Activated CD4-positive, alpha-beta T cell treated with anti-CD3 and anti-CD28 coated beads, Interleukin-10, Interleukin-2, amounts not matched to agents 100 ng/mL and 50 ng/mL, durations not matched to agents 16 hours and 8 hours (primary cell): ENCODE results near the gene LGR6.
"Not testable (repeated sequence)": the region's sequence is repeated elsewhere in the genome, so short reads cannot be mapped to it uniquely, and the experiment has no call there.

Experiments used
- DNase-seq: peaks from one replicate; pipeline ENCODE4 v3.0.0-alpha.2; 2020

The LGR6 gene

DNA sequence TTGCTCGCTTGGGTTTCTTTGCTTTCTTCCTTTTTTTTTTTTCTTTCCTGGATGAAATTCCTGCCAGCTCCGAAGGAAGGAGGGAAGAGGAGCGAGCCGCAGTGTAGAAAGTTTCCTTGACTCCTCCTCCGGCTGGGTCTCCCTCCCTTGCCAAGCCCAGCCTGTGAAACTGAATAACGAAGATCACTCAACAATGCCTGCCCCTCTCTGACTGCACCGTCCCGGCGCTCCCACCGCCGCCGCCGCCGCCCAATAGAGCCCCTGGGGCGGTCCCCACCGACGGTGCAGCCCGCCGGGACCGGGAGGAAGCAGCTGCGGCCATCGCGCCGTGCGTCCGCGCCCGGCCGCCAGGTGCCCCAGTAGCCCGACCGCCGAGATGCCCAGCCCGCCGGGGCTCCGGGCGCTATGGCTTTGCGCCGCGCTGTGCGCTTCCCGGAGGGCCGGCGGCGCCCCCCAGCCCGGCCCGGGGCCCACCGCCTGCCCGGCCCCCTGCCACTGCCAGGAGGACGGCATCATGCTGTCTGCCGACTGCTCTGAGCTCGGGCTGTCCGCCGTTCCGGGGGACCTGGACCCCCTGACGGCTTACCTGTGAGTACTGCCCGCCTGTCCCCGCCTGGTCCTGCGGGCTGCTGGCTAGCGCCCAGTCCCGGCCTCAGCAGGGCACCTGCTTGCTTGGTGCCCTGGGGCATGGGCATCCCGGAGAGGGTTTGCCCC lies at the start of gene LGR6:
Gene LGR6 (plus strand): TSS at position 186 of the 714 bp plus-strand sequence. CDS start 191 bp downstream, at position 377.
- DNase-seq: no peak

DNA sequence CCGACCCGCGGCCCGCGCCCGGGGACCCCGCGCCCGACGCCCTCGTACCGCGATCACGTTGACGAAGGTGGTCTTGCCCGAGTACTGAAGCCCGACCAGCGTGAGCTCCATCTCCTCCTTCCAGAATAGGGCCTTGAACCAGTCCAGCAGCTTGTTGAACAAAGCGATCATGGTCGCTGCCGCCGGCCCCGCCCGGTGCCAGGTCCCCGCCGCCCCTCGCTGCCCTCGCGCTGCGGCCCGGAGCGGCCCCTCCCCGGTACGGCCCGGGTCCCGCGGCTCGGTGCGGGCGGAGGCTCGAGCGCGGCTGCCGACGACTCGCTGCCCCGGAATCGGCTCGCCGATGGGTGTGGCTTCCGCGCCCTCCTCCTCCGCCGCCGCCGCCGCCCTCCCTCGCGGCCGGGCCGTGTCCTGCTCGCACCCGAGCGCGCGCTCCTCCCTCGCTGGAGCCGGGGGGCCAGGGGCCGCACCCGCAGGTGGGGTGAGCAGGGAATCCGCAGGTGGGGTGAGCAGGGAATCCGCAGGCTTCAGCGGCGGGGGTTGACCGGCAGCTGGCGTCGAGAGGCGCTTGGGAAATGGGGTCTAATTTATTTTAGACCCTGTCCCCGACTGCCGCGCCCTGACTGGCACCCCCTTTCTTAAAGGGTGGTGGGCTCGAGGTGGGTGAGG lies 49.1 kb upstream of the LGR6 start, which contains the start of gene ARL8A:
Gene ARL8A (minus strand): TSS at position 336 of the 666 bp plus-strand sequence. CDS start 165 bp downstream, at position 171.
- DNase-seq: peak; percentile 72

DNA sequence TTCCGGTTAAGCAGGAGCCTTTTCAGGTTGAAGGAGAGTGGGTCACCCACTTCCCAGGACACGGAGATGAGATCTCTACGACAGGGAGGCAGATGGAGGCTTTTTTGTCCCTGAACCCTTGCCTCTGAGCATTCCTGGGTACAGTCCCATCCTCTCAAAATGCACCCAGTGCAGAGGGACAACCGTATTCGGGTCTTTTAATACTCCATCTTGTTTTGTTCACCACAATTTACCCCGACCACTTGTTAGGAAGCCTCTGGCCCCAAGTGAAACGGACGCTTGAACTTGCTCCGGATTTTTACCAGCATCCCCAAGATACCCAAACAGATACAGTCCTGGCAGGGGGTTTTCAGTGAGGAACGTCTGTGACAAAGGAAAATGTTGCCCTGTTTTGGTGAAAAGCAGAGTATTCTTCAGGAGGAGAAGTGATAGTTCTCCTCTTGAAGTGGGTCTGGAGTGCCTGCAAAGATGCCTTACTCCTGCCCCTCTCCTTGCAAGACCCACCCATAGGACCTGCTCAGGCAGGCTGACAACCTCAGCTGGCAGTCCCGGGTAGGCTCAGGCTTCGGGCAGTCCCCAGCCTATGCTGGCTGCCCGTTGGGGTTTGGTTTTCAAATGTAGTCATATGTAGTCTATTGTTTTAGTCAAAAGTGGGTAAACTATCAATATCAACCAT lies 48.4 kb upstream of the LGR6 start:
- DNase-seq: peak; percentile 80

- not testable (repeated sequence) for DNase-seq
Measured at GRCh38 chr1:202145744-202146140, 47.9 kb upstream of the LGR6 start.

DNA sequence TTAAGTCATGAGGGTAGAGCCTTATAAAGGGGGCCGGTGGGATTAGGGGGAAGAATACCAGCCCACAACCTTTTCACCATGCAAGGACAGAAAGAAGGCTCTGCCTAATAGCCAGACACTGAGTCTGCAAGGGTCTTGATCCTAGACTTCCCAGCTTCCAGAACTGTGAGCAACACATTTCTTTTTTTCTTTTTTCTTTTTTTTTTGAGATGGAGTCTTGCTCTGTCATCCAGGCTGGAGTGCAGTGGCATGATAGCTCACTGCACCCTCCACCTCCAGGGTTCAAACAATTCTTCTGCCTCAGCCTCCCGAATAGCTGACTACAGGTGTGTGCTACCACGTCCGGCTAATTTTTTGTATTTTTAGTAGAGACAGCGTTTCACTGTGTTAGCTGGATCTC lies 47.3 kb upstream of the LGR6 start:
- no peak for DNase-seq

- DNase-seq: no peak
Measured at GRCh38 chr1:202146993-202147392, 46.6 kb upstream of the LGR6 start.

DNA sequence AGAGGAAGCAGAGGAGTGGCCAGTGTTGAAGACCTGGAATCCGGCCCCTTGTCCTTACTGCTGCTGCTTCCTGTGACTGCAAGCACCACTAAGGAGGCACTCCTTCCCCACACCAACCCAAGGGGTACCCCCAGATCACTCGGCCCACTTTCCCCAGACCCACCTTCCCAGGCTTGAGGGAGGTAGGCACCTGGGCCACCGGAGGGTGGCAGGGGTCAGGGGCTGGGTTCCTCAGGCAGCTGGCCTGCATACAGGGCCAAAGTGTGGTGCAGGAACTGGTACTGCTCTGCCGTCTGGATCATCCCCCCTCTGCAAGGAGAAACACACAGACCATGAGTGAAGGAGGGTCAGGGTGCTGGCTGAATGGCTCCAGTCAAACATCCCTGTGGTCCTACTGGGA lies 45.2 kb upstream of the LGR6 start:
- DNase-seq: no peak

- DNase-seq: no peak
Measured at GRCh38 chr1:202149566-202149965, 44.0 kb upstream of the LGR6 start.

- no peak for DNase-seq
Measured at GRCh38 chr1:202150187-202150586, 43.4 kb upstream of the LGR6 start.

GRCh38 chr1:202150602-202151001 lies 43.0 kb upstream of the LGR6 start:
- no peak for DNase-seq

- no peak for DNase-seq
Measured at GRCh38 chr1:202151045-202151444, 42.6 kb upstream of the LGR6 start.

- no peak for DNase-seq
Measured at GRCh38 chr1:202152399-202152798, 41.2 kb upstream of the LGR6 start.

DNA sequence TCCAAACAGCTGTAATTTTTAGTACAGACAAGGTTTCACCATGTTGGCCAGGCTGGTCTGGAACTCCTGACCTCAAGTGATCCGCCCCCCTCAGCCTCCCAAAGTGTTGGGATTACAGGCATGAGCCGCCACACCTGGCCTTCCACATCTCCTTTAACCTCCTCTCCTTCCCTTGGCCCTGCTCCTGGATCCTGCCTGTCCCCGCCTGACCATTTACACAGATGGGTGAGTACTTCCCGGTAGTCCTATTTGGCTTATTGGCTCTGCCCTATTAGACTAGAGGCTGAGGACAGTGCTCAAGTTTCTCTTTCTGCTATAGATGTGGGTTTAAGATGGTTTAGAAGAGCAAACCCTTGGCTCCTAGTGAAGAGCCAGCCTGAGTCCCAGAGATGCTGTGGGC lies 40.3 kb upstream of the LGR6 start:
- DNase-seq: no peak

DNA sequence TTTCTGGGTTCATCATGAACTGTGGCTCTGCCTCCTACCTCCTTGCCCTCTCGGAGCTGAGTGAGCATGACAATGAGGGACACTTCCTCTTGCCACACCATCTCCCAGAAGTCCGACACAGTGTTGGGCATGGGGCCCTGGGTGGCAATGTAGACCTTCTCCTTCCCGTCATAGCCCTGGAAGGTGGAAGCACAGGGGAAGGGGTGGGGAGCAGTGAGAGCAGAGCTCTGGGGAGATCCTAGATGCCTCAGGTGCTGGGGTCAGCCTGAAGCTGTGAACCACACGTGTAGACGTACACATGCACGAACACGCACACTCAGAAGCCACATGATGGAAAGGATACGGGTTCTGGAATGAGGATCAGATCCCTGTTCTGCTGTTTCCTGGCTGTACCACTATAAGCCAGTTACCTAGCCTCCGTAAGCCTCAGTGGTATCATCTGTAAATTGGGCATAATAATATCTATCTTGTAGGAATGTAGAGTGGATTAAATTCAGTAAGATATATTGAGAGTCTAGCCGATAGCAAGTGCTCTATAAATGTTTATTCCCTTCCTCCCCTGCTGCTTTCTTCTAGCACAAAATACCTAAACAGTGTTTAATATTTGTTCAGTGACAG lies 39.3 kb upstream of the LGR6 start:
- no peak for DNase-seq

DNA sequence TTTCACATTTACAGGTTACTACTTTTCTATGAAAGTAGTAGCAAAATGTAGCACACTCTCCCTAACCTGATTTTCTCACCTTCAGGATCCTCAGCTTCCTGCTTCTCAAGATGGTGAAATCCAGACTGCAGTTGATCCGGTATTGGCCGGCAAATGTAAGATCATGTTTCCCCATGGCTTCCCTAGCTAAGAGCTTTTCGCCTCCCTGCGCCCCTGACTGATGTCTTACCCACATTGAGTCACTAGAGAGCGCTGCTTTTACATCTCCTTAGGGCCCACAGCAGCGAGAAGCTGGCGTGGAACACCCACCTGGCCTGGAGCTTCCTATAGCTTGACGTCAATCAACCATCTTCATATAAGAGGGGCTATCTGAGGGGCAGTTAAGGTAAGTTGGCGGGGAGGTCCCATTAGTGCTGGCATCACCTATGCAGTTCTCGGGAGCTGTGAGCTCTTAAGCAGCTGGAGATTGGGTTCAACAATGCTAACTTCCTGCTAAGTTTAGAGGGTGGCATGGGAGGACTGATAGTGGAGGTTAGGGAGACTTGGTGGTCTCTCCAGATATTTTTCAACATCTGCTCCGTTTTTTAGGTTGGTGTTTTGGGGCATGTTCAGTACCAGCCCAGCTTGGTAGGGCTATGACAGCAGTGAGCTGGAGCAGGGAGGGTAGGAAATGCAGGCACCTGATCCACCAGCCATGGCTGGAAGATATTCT lies 38.7 kb upstream of the LGR6 start:
- DNase-seq: peak; percentile 67

DNA sequence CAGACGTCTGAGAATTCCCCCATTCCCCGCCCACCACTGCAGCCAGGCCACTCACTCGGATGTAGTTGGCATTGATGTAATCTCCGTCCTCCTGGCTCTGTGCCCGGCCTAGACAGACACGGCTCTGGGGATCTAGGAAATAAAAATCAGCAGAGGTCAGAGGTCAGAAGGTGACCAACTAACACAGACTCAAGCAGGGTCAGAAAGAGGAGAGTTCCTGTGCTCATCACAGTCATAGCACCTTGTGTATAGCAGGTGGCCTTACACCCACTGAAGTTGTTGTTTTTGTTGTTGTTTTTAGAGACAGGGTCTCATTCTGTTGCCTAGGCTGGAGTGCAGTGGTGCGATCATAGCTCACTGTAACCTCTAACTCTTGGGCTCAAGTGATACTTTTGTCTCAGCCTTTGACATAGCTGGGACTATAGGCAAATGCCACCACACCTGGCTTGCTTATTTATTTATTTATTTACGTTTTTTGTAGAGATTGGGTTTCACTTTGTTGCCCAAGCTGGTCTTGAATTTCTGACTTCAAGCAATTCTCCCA lies 38.0 kb upstream of the LGR6 start:
- DNase-seq: no peak

GRCh38 chr1:202156590-202156989 lies 37.0 kb upstream of the LGR6 start:
- no peak for DNase-seq

GRCh38 chr1:202157945-202158344 lies 35.7 kb upstream of the LGR6 start:
- no peak for DNase-seq

GRCh38 chr1:202158810-202159533 lies 34.6 kb upstream of the LGR6 start:
- DNase-seq: peak; percentile 75

- peak; percentile 86 for DNase-seq
Measured at GRCh38 chr1:202159534-202160371, 33.8 kb upstream of the LGR6 start.
